CD4-positive, alpha-beta T cell treated with Interleukin-17A for 4 hours (primary cell): Measurements from ENCODE around the gene PAM16.
A peak's percentile ranks its signal among the peaks of the same experiment; 100 is the strongest.

Source experiments
- DNase-seq: peaks from one replicate; pipeline ENCODE4 v3.0.0-alpha.2; 2020; ENCODE audit warnings: mixed read lengths

The PAM16 gene

DNA sequence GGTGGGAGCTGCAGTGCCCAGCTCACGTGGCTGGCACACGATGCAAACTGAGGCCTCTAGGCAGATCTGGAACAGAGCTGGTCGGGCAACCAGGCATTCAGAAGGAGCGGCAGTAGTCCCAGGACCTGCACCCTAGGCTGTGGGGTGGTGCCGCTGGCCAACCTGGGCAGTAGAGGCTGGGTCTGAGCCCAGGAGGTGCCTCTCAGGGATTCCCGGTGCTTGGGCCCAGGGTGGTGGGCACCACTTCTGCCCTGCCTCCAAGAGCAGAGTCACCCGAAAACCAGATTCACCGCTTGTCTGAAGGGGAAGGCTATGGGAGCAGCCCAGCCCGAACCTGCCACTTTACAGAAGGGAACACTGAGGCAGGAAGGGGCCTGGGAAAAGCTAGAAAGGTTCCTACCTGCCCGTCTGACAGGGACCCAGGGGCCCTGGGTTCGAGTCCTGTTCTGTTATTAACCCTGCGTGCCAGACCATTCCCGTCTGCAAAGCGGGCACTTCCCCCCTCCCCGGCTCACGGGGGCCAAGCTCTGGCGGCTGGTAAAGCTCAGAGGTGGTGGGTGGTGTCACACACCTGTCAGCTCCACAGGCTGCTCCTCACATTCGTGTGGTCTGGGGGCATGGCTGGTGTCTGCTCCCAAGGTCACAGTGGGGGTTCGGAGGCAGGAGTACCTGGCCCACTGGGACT lies 18.4 kb downstream of the PAM16 start:
- DNase-seq, result no peak

DNA sequence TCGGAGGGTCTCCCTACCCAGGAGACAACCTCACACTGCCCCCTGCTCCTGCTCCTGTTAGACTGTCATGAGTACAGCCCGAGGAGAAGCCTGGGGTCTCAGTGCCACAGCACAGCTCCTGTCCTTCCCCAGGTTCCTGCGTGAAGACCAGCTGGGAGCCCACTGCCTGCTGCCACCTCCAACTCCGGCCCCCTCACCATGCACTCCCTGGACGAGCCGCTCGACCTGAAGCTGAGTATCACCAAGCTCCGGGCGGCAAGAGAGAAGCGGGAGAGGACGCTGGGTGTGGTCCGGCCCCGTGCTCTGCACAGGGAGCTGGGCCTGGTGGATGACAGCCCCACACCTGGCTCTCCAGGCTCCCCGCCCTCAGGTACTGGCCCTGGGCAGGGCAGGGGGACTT lies 19.0 kb downstream of the PAM16 start:
- no peak for DNase-seq

GRCh38 chr16:4330277-4330874 lies 20.7 kb downstream of the PAM16 start:
- DNase-seq, result peak; percentile 83

DNA sequence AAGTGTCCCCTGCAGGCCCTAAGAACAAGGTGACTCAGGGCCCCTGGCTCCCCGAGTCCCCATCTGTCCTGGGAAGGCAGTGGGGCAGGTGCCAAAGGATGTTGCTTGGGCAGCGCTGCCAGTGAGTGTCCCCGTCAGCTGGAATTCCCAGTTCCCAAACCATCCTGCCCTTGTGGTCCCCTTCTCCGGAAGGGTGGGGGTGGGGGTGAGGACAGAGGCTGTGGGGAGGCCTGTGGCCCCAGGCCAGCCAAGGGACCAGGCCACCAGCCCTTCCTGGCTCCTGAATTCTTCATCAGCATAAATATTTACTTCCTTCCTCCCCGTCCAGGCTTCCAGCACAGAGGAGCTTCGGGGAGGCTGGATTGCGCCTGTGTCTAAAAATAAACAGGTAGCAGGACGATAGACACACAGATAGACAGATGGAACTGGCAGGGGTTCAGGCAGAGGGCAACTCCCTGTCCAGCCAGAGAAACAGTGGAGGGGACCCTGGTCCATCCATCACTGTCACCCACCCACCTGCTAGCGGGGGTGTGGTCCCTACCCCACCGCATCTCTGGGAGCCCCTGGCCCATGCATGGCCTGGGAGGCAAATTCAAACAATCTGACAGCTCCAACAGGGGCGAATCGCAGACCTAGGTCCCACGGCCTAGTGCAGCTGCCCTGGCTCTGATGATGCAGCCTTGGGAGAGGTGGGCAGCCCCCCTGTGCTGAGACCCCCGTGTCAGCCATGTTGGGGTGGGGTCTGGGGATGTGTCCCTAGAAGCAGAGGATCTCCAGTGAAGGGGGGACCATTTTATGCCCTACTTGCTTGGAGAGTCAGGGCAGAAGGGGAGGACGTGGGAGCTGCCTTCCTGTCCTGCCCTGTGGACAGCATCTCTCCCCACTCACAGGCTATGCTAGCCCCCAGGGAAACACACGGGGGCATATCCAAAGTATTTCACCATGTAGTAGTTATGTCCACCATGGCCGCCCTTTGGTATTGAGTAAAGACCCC lies 22.0 kb downstream of the PAM16 start:
- no peak for DNase-seq

GRCh38 chr16:4328046-4328781 lies 22.9 kb downstream of the PAM16 start:
- peak; percentile 64 for DNase-seq

- DNase-seq, result peak; percentile 25
Observed at GRCh38 chr16:4327386-4328045, 23.6 kb downstream of the PAM16 start.

GRCh38 chr16:4325253-4325758 lies 25.8 kb downstream of the PAM16 start:
- no peak for DNase-seq

DNA sequence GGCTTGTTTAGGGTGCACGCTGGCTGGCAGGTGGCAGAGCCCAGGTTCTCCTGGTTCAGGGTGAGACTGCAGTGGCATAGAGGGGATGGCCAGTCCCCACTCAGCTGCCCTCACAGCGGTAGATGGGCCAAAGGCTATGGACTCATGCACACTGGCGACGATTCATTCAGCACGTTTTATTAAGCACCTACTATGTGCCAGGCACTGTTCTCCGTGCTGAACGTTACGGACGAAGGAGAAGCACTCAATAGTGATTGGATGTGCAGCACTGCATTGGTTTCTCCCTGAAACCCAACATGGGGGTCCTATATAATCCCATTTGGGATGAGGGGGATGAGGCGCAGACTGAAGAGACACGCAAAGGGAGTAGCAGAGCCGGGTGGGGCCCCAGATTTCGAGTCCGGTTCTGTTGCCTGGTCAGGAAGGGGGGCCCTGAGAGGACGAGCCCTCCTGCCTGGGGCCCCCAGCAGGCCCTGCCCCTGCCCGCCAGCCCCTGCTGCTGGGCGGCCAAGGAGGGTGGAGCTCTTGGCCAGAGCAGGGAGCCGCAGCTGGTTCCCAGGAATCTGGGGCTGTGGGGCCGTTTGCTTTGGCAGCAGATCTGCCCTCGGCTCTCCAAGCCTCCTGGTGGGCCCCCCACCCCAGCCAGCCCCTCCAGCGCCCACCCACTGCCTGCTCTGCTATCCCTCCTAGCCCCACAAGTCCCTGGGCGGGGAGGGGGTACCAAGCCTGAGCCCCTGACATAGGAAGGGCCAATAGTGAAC lies 26.4 kb downstream of the PAM16 start:
- DNase-seq, result no peak

- DNase-seq, result no peak
Observed at GRCh38 chr16:4323845-4324488, 27.2 kb downstream of the PAM16 start.

DNA sequence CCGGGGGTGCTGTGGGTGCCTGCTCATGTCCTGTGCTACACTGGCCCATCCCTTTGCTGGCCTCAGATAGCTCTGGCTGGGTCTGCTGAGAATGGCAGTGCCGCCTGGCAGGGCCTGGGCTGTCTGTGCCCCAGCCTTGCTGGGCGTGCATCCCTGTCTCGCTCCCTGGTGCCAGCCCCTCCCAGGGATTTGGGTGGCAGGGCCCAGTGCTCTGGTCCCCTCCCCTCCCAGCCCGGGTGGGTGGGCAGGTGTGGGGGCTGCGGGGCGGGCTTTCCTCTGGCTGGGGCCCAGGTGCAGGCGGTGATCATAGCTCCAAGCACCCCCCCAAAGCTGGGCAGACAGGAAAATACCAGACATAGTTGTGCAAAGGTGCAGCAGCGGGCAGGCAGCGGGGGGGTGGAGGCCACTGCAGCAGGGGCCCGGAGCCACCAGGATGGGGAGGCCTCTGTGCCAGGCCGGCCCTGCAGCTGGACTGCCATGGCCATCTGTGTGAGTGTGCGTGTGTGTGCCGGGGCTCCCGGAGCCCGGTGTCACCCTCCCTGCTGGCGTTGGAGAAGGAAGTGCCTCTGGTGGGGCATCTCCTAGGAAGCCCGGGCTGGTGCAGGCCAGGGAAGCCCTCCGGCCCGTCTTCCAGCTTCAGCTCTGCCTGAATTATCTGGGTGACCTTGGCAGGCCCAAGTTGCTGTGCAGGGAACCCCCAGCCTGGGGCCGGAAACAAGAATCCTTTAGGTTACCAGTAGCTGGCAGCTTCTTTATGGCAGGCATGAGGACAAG lies 27.9 kb downstream of the PAM16 start:
- DNase-seq, result no peak

GRCh38 chr16:4322121-4323052 lies 28.7 kb downstream of the PAM16 start:
- no peak for DNase-seq

- no peak for DNase-seq
Observed at GRCh38 chr16:4321286-4322120, 29.6 kb downstream of the PAM16 start.

- DNase-seq, result no peak
Observed at GRCh38 chr16:4320571-4321137, 30.5 kb downstream of the PAM16 start.

DNA sequence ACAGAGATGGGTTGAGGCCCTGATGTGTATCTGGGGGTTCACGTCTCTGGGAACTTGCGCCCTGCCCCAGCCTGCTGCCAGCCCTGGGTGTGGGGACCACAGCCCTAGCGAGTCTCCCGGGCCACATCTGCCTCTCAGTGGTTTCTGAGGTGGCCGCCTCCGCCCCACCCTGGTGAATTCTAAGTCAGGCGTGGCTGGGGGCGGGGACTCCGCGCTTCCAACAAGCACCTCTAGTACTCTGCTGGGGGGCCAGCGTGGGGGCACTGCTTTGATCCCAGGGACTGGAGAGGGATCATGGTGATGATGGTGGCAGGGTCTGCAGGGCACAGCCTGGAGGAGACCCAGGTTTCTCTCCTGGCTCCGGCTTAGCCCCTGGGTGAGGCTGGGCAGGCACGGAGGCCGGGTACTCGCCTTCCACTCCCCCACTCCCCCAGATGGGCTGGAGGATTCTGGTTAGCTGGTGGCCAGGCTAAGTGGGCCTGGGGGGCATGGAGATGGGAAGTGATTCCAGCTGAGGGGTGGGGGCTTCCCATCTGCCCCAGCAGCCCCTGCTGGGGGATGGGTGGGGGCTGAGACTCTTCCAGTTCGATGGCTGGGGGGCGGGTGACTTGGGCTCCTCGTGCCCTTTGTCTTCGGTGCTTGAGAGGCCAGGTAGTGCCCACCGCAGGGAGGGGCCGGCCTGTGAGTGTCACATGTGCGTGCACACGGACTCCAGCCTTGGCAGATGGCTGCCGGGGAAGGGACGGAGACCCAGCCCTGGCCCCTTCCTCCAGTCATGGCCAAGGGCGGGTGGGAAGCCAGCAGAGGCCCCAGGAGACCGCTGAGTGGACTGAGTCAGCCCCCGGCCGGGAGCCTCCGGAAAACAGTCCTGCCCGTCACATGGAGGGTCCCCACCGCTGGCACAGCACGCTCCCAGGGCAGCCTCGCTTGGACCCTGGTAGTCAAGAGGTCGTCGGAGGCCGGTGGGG lies 31.4 kb downstream of the PAM16 start:
- peak; percentile 49 for DNase-seq

- no peak for DNase-seq
Observed at GRCh38 chr16:4318967-4319366, 32.2 kb downstream of the PAM16 start.

DNA sequence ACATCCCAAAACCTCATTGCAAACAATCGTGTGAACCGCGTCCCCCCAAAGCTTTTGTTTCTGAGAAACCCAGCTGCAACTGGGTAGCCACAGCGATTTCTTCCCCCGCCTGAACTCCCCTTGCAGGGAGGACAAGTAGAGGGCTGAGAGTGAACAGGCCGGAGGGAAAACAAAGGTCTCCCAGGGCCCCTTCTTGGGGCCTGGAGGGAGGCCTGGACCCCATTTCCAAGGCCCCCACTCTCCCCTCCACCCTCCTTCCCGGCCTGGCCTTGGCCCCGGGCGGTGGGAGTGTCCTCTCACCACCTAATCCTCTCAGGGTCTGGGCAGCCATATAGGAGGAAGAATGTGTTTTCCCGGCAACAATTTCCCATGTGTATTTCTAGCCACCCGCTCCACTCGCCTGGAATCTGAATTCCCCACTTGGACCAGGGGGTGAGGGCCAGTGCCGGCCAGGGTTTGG lies 32.6 kb downstream of the PAM16 start:
- DNase-seq, result no peak
